Astrocyte (in vitro differentiated cells and primary cell): Measurements from ENCODE around the gene FIZ1.

Experiments used
- EZH2 ChIP-seq: IDR thresholded peaks from 2 replicates; pipeline ENCODE4 v1.6.1; 2012; ENCODE audit warnings: mild to moderate bottlenecking, low read length, inconsistent platforms; ENCODE audit not compliant: insufficient read depth
- TF ChIP-seq, protein P1 (sequence below): IDR thresholded peaks from 2 replicates; pipeline ENCODE4 v1.5.1; 2011; ENCODE audit warnings: low read depth, mild to moderate bottlenecking, inconsistent platforms, low read length, moderate library complexity; ENCODE audit not compliant: insufficient read depth

DNA sequence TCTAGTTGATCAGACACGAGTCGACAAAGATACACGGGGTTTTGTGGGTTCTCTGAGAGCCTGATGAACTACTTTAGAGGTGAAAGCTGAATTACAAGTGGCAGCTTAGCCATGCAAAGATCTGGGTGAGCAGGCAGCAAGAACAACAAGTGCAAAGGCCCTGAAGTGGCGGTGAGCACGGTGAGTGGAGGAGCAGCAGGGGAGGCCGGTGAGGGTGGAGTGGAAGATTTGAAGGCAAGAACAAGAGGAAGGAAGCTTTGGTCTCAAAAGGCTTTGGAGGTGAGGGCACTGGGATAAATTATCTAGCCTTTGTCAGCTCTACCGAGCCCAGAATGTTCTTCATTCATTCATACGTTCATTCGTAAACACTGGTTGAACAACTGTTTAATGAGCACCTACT, 7.5 kb upstream of the FIZ1 start:
- no peak for TF ChIP-seq EZH2
- TF ChIP-seq, protein P1, sequence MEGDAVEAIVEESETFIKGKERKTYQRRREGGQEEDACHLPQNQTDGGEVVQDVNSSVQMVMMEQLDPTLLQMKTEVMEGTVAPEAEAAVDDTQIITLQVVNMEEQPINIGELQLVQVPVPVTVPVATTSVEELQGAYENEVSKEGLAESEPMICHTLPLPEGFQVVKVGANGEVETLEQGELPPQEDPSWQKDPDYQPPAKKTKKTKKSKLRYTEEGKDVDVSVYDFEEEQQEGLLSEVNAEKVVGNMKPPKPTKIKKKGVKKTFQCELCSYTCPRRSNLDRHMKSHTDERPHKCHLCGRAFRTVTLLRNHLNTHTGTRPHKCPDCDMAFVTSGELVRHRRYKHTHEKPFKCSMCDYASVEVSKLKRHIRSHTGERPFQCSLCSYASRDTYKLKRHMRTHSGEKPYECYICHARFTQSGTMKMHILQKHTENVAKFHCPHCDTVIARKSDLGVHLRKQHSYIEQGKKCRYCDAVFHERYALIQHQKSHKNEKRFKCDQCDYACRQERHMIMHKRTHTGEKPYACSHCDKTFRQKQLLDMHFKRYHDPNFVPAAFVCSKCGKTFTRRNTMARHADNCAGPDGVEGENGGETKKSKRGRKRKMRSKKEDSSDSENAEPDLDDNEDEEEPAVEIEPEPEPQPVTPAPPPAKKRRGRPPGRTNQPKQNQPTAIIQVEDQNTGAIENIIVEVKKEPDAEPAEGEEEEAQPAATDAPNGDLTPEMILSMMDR = no peak
